WTC11 (cell line): ENCODE measurements around the gene ZNF521. TPM values are rescaled to one million over a fixed set of nuclear protein-coding genes. Genes with fewer than 3 reads are reported as not detected.

Experiments used
- ATAC-seq: fragments of 200-7000 bp; cut with Tn5 transposase; 2 replicates; pipeline ENCODE4 v1.10.0; 2021; ENCODE audit warnings: mild to moderate bottlenecking, moderate library complexity
- CTCF ChIA-PET: fragments of 300-600 bp; sonication (Branson Sonifier 250); formaldehyde crosslinking; loops from one replicate; lab custom pipeline; 2021; ENCODE audit warnings: antibody characterized with exemption; lab: Charles Lee
- POLR2A ChIA-PET: fragments of 350-600 bp; sonication (Branson Sonifier 250); formaldehyde crosslinking; loops from one replicate; lab custom pipeline; 2021; ENCODE audit warnings: antibody characterized with exemption; lab: Charles Lee
- DNase-seq: peaks from one replicate; pipeline ENCODE4 v3.0.0; 2021; ENCODE audit warnings: low spot score
- H3K27ac Mint-ChIP-seq: 2 replicates; pipeline ENCODE4 v1.8.0; 2021; ENCODE audit warnings: mixed read lengths
- H3K27me3 Mint-ChIP-seq: 2 replicates; pipeline ENCODE4 v1.8.0; 2021; ENCODE audit warnings: low read depth, mild to moderate bottlenecking, moderate library complexity, mixed read lengths
- H3K36me3 Mint-ChIP-seq: 2 replicates; pipeline ENCODE4 v1.8.0; 2021; ENCODE audit warnings: mixed read lengths
- H3K4me1 Mint-ChIP-seq: 2 replicates; pipeline ENCODE4 v1.8.0; 2022; ENCODE audit warnings: mixed read lengths
- H3K4me3 Mint-ChIP-seq: 2 replicates; pipeline ENCODE4 v1.8.0; 2021; ENCODE audit warnings: mild to moderate bottlenecking, moderate library complexity, mixed read lengths
- H3K9me3 Mint-ChIP-seq: 2 replicates; pipeline ENCODE4 v1.8.0; 2021; ENCODE audit warnings: mixed read lengths
- CREM ChIP-seq: sonication (generic); formaldehyde crosslinking; IDR thresholded peaks from 2 replicates; pipeline ENCODE4 v1.8.1; 2022; ENCODE audit warnings: mild to moderate bottlenecking, missing genetic modification reagents, moderate library complexity
- ELF4 ChIP-seq: sonication (generic); formaldehyde crosslinking; IDR thresholded peaks from 2 replicates; pipeline ENCODE4 v1.8.1; 2022; ENCODE audit warnings: low read depth, mild to moderate bottlenecking, moderate library complexity, missing genetic modification reagents
- OVOL2 ChIP-seq: fragments of 250-450 bp; sonication (Bioruptor Pico); IDR thresholded peaks from 2 replicates; pipeline ENCODE4 v1.9.0; 2021; ENCODE audit warnings: mild to moderate bottlenecking, borderline replicate concordance
- RORB ChIP-seq: fragments of 250-450 bp; sonication (Bioruptor Pico); IDR thresholded peaks from 2 replicates; pipeline ENCODE4 v1.9.0; 2021; ENCODE audit warnings: mild to moderate bottlenecking
- SMAD3 ChIP-seq: sonication (generic); formaldehyde crosslinking; IDR thresholded peaks from 2 replicates; pipeline ENCODE4 v1.8.0; 2022; ENCODE audit warnings: missing genetic modification reagents, mild to moderate bottlenecking, borderline replicate concordance
- TEAD1 ChIP-seq: sonication (generic); formaldehyde crosslinking; IDR thresholded peaks from 2 replicates; pipeline ENCODE4 v1.8.0; 2022; ENCODE audit warnings: mild to moderate bottlenecking, missing genetic modification reagents
- total RNA-seq: library from RNA; stranded (reverse); gene quantifications from 3 replicates; pipeline ENCODE4 v1.2.3, GENCODE V29; 2021
- TF ChIP-seq, protein P1 (sequence below): sonication (generic); formaldehyde crosslinking; conservative IDR thresholded peaks from 2 replicates; pipeline ENCODE4 v1.8.1; 2023; ENCODE audit warnings: mild to moderate bottlenecking, low read depth, missing genetic modification reagents, moderate library complexity
- TF ChIP-seq, protein P2 (sequence below): sonication (generic); formaldehyde crosslinking; IDR thresholded peaks from 2 replicates; pipeline ENCODE4 v1.8.0; 2023; ENCODE audit warnings: missing genetic modification reagents
- TF ChIP-seq, protein P3 (sequence below): sonication (generic); formaldehyde crosslinking; IDR thresholded peaks from 2 replicates; pipeline ENCODE4 v1.8.1; 2023; ENCODE audit warnings: mild to moderate bottlenecking, moderate library complexity, missing genetic modification reagents
- TF ChIP-seq, protein P4 (sequence below): fragments of 250-450 bp; sonication (Bioruptor Pico); conservative IDR thresholded peaks from 2 replicates; pipeline ENCODE4 v1.9.0; 2021; ENCODE audit warnings: mild to moderate bottlenecking
- TF ChIP-seq, protein P5 (sequence below): fragments of 250-450 bp; sonication (Bioruptor Pico); IDR thresholded peaks from 2 replicates; pipeline ENCODE4 v1.9.0; 2021; ENCODE audit warnings: moderate library complexity, mild to moderate bottlenecking, inconsistent platforms, borderline replicate concordance
- TF ChIP-seq, protein P6 (sequence below): sonication (generic); formaldehyde crosslinking; IDR thresholded peaks from 2 replicates; pipeline ENCODE4 v1.8.1; 2022; ENCODE audit warnings: mild to moderate bottlenecking, moderate library complexity, missing genetic modification reagents

ZNF521 gene
- total RNA-seq, 1 experiment from 2014 or later, result 15.3 TPM

DNA sequence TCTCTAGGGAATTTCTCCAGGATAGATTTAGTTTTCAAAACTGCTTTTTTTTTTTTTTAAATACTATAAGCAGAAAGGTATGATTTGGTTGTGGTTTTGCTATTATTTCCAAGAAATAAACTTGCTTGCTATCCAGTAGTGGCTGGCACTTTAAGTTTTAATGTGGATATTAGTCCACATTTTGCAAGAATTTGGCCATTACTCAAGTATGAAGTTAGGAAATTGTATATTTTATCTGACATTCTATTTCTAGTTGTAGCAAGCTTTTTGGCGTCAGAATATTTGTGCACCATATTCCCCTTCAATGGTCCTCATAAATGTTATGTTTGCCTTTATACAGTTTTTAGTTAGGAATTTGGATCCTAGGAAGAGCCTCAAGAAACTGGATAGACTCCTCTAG is 226.3 kb downstream of the ZNF521 start (continued):
- TF ChIP-seq TEAD1 (CRISPR knock-in tag) (no peak), CREM (CRISPR knock-in tag) (no peak), RORB (CRISPR knock-in tag) (no peak), OVOL2 (CRISPR knock-in tag) (no peak)
- TF ChIP-seq, protein P1, sequence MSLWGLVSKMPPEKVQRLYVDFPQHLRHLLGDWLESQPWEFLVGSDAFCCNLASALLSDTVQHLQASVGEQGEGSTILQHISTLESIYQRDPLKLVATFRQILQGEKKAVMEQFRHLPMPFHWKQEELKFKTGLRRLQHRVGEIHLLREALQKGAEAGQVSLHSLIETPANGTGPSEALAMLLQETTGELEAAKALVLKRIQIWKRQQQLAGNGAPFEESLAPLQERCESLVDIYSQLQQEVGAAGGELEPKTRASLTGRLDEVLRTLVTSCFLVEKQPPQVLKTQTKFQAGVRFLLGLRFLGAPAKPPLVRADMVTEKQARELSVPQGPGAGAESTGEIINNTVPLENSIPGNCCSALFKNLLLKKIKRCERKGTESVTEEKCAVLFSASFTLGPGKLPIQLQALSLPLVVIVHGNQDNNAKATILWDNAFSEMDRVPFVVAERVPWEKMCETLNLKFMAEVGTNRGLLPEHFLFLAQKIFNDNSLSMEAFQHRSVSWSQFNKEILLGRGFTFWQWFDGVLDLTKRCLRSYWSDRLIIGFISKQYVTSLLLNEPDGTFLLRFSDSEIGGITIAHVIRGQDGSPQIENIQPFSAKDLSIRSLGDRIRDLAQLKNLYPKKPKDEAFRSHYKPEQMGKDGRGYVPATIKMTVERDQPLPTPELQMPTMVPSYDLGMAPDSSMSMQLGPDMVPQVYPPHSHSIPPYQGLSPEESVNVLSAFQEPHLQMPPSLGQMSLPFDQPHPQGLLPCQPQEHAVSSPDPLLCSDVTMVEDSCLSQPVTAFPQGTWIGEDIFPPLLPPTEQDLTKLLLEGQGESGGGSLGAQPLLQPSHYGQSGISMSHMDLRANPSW (CRISPR knock-in tag), result no peak
- TF ChIP-seq, protein P2, sequence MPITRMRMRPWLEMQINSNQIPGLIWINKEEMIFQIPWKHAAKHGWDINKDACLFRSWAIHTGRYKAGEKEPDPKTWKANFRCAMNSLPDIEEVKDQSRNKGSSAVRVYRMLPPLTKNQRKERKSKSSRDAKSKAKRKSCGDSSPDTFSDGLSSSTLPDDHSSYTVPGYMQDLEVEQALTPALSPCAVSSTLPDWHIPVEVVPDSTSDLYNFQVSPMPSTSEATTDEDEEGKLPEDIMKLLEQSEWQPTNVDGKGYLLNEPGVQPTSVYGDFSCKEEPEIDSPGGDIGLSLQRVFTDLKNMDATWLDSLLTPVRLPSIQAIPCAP (CRISPR knock-in tag), result no peak
- TF ChIP-seq, protein P3, sequence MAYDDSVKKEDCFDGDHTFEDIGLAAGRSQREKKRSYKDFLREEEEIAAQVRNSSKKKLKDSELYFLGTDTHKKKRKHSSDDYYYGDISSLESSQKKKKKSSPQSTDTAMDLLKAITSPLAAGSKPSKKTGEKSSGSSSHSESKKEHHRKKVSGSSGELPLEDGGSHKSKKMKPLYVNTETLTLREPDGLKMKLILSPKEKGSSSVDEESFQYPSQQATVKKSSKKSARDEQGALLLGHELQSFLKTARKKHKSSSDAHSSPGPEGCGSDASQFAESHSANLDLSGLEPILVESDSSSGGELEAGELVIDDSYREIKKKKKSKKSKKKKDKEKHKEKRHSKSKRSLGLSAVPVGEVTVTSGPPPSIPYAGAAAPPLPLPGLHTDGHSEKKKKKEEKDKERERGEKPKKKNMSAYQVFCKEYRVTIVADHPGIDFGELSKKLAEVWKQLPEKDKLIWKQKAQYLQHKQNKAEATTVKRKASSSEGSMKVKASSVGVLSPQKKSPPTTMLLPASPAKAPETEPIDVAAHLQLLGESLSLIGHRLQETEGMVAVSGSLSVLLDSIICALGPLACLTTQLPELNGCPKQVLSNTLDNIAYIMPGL (CRISPR knock-in tag), result no peak
- TF ChIP-seq, protein P4, sequence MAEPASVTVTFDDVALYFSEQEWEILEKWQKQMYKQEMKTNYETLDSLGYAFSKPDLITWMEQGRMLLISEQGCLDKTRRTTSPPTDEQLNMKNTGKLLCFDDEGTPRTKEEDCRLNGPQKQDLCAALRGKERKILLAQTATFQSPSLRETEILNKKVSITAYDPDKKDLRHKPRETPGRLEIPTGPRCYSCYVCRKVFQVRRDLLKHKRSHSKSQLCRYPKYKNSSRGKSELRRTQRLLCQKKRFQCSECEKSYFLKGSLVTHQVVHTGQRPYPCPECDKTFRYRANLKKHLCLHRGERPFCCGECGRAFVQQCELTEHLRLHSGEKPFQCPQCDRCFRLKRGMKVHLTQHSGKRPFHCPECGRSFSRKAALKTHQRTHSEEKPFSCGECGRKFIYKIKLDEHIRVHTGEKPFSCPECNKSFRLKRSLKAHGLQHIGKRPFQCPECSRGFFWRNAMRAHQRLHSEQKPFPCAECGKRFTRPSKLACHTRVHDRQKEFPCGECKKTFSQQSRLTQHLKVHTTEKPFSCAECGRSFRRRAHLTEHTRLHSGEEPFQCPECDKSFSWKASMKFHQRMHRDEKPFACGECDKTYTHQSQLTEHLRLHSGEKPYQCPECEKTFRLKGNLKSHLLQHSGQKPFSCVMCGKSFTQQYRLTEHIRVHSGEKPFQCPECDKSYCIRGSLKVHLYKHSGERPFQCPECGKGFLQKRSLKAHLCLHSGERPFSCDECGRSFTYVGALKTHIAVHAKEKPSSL (CRISPR knock-in tag), result no peak

DNA sequence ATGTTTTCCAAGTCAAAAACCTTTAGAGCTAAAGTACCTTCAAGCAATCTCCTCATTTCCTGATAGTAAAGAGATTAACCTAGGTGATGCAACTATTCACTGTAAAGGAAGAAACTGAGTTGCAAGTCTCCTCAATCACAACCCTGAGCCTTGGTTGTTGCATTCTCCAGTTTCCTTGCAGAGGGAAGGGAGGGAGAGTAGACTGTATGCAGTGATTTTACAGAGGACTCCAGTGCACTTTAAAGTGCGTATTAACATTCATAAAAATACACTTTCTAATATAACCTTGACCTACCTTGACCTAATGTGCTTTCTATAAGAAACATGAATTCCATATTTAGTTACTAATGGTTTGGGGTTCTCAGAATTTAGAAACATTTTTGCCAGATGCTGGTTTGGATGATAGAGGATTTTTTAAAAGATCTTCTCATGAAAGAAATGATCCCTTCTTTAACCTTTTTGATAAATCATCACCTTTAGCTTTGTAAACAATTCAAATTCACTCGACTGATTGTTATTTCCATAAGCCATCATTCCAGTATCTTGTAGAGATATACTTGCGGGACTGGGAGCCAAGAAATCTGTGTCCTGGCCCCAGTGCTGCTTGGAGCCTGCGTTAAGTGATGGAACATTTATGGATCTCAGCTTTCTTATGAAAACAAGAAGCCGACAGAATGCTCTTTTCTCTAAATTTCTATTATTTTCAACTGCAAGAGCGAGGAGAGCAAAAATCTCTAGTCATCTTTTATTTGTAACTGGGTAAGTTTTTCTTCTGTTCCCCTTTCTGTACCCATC is 228.3 kb downstream of the ZNF521 start:
- DNase-seq, result no peak
- ATAC-seq, result no peak
- no peak for TF ChIP-seq SMAD3 (CRISPR knock-in tag)
- TF ChIP-seq, protein P5, sequence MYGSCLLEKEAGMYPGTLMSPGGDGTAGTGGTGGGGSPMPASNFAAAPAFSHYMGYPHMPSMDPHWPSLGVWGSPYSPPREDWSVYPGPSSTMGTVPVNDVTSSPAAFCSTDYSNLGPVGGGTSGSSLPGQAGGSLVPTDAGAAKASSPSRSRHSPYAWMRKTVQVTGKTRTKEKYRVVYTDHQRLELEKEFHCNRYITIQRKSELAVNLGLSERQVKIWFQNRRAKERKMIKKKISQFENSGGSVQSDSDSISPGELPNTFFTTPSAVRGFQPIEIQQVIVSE (CRISPR knock-in tag), result no peak
- TF ChIP-seq, protein P6, sequence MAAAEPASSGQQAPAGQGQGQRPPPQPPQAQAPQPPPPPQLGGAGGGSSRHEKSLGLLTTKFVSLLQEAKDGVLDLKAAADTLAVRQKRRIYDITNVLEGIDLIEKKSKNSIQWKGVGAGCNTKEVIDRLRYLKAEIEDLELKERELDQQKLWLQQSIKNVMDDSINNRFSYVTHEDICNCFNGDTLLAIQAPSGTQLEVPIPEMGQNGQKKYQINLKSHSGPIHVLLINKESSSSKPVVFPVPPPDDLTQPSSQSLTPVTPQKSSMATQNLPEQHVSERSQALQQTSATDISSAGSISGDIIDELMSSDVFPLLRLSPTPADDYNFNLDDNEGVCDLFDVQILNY (CRISPR knock-in tag), result no peak
- peaks cover 14% of the 10 kb centered on the region; the same call in 1 of the 2 replicates for H3K4me1 Mint-ChIP-seq
- H3K27me3 Mint-ChIP-seq, result no peaks in the 10 kb centered on the region
- H3K9me3 Mint-ChIP-seq, result peaks cover 4% of the 10 kb centered on the region; the same call in 1 of the 2 replicates
- no peaks in the 10 kb centered on the region for H3K36me3 Mint-ChIP-seq
- no peak overlapping the region for H3K27ac Mint-ChIP-seq
- ChIA-PET POLR2A (no interaction called here), CTCF (no interaction called here)
- no peak overlapping the region for H3K4me3 Mint-ChIP-seq

DNA sequence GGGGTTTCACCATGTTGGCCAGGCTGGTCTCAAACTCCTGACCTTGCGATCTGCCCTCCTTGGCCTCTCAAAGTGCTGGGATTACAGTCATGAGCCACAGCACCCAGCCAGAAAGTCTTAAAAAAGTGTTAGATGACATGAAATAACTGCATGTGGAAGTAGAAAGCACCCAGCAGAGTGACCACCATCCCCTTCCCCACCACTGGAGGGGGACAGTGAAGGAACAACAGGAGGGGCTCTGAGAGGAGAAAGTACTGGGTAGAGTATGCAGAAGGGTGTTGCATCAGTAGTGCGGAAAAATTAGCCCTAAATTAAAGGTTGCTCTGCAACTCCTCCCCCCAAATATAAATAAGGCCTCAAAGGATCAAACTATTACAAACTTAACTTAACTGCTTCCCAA is 230.5 kb downstream of the ZNF521 start:
- Mint-ChIP-seq H3K9me3 (peaks cover 7% of the 10 kb centered on the region; the same call in 1 of the 2 replicates), H3K4me1 (peaks cover 15% of the 10 kb centered on the region), H3K36me3 (no peaks in the 10 kb centered on the region), H3K4me3 (no peak overlapping the region), H3K27me3 (no peaks in the 10 kb centered on the region), H3K27ac (no peak overlapping the region)
- peak; percentile 65 for ATAC-seq
- CTCF ChIA-PET, result no interaction called here
- POLR2A ChIA-PET, result interaction anchor here (0.7 kb wide), 1 partner anchor 459 kb away, joined by 3 read pairs; no protein-coding TSS in a partner anchor
- TF ChIP-seq RORB (CRISPR knock-in tag) (no peak), ELF4 (CRISPR knock-in tag) (no peak)
- DNase-seq, result peak; percentile 17
